NCI-H446 (cell line): ENCODE measurements around the gene NCOA7.
A peak's percentile ranks its signal among the peaks of the same experiment; 100 is the strongest.

ENCODE experiments used
- DNase-seq, 2 experiments: peaks; one replicate each; lab custom pipeline; 2025; lab: John Stamatoyannopoulos, UW

Gene NCOA7

GRCh38 chr6:125790358-125791150 lies at the start of gene NCOA7:
Gene NCOA7 (plus strand): TSS chr6:125790960. CDS start chr6:125815355, 24,395 bp downstream.
- DNase-seq: peak; percentile 17 to 64

GRCh38 chr6:125741336-125741735 lies 49.4 kb upstream of the NCOA7 start:
- DNase-seq: no peak

GRCh38 chr6:125742024-125742423 lies 48.7 kb upstream of the NCOA7 start:
- DNase-seq: no peak

- no peak for DNase-seq
Measured at GRCh38 chr6:125742464-125743120, 48.2 kb upstream of the NCOA7 start.

GRCh38 chr6:125743604-125744003 lies 47.2 kb upstream of the NCOA7 start:
- no peak for DNase-seq

- no peak for DNase-seq
Measured at GRCh38 chr6:125745281-125746018, 45.3 kb upstream of the NCOA7 start.

GRCh38 chr6:125746019-125746414 lies 44.7 kb upstream of the NCOA7 start:
- DNase-seq: no peak

GRCh38 chr6:125746731-125747588 lies 43.8 kb upstream of the NCOA7 start:
- DNase-seq: no peak

GRCh38 chr6:125747589-125748405 lies 43.0 kb upstream of the NCOA7 start:
- DNase-seq: no peak

GRCh38 chr6:125748406-125749172 lies 42.2 kb upstream of the NCOA7 start:
- DNase-seq: no peak

- DNase-seq: peak; percentile 72 to 92
Measured at GRCh38 chr6:125749173-125749864, 41.4 kb upstream of the NCOA7 start, which contains the start of gene HEY2. Gene HEY2 (plus strand): TSS chr6:125749632. CDS start chr6:125749777, 145 bp downstream.

GRCh38 chr6:125749865-125750691 lies 40.7 kb upstream of the NCOA7 start:
- peak in 1 of 2 experiments; percentile 26 for DNase-seq

- DNase-seq: no peak
Measured at GRCh38 chr6:125750692-125751333, 39.9 kb upstream of the NCOA7 start.

GRCh38 chr6:125751334-125751916 lies 39.3 kb upstream of the NCOA7 start:
- DNase-seq: no peak

GRCh38 chr6:125752773-125753172 lies 38.0 kb upstream of the NCOA7 start:
- DNase-seq: no peak

- DNase-seq: peak; percentile 11 to 21
Measured at GRCh38 chr6:125753218-125753936, 37.4 kb upstream of the NCOA7 start.

- DNase-seq: no peak
Measured at GRCh38 chr6:125753937-125754259, 36.9 kb upstream of the NCOA7 start.
